Measurements from ENCODE around the gene LEPR.

The LEPR gene

GRCh38 chr1:65393928-65394327 is 26.5 kb upstream of the LEPR start:
- Histone ChIP-seq H3K27me3 (no peaks in the 10 kb centered on the region), H3K27ac (no peak overlapping the region), H3K36me3 (no peaks in the 10 kb centered on the region), H3K4me1 (ENCODE audit: control insufficient read depth in 1 of 2, insufficient read depth in 1 of 2, low read depth in 1 of 2, low read length in 1 of 2) (no peaks in the 10 kb centered on the region), H3K9me3 (no peaks in the 10 kb centered on the region), H3K4me3 (ENCODE audit: low read depth in 1 of 2, low read length in 1 of 2) (no peak overlapping the region)
- no peak for TF ChIP-seq CTCF (IDR thresholded peaks at IDR 0.05)

- H3K4me1 ChIP-seq (ENCODE audit: control insufficient read depth in 1 of 2, insufficient read depth in 1 of 2, low read depth in 1 of 2, low read length in 1 of 2) = no peaks in the 10 kb centered on the region
- no peak for TF ChIP-seq CTCF (IDR thresholded peaks at IDR 0.05)
- no peak overlapping the region for H3K27ac ChIP-seq
Measured at GRCh38 chr1:65395887-65396612, 24.4 kb upstream of the LEPR start.

GRCh38 chr1:65398083-65398482 is 22.4 kb upstream of the LEPR start:
- H3K9me3 ChIP-seq = no peaks in the 10 kb centered on the region
- H3K4me1 ChIP-seq (ENCODE audit: control insufficient read depth in 1 of 2, insufficient read depth in 1 of 2, low read depth in 1 of 2, low read length in 1 of 2) = no peaks in the 10 kb centered on the region
- TF ChIP-seq CTCF (IDR thresholded peaks at IDR 0.05) = no peak

More at GRCh38 chr1:65395887-65396612, 24.4 kb upstream of the LEPR start:
- no peaks in the 10 kb centered on the region for H3K27me3 ChIP-seq
- no peaks in the 10 kb centered on the region for H3K9me3 ChIP-seq
- no peak overlapping the region for H3K4me3 ChIP-seq (ENCODE audit: low read depth in 1 of 2, low read length in 1 of 2)
- H3K36me3 ChIP-seq = no peaks in the 10 kb centered on the region

GRCh38 chr1:65399003-65399402 is 21.5 kb upstream of the LEPR start:
- Histone ChIP-seq H3K36me3 (no peaks in the 10 kb centered on the region), H3K27ac (no peak overlapping the region), H3K4me3 (ENCODE audit: low read depth in 1 of 2, low read length in 1 of 2) (no peak overlapping the region), H3K27me3 (no peaks in the 10 kb centered on the region), H3K4me1 (ENCODE audit: control insufficient read depth in 1 of 2, insufficient read depth in 1 of 2, low read depth in 1 of 2, low read length in 1 of 2) (no peaks in the 10 kb centered on the region), H3K9me3 (no peaks in the 10 kb centered on the region)
- no peak for TF ChIP-seq CTCF (IDR thresholded peaks at IDR 0.05)

More at GRCh38 chr1:65398083-65398482, 22.4 kb upstream of the LEPR start:
- Histone ChIP-seq H3K27me3 (no peaks in the 10 kb centered on the region), H3K4me3 (ENCODE audit: low read depth in 1 of 2, low read length in 1 of 2) (no peak overlapping the region), H3K36me3 (no peaks in the 10 kb centered on the region), H3K27ac (no peak overlapping the region)

- H3K27ac ChIP-seq = no peak overlapping the region
- no peaks in the 10 kb centered on the region for H3K27me3 ChIP-seq
- H3K4me1 ChIP-seq (ENCODE audit: control insufficient read depth in 1 of 2, insufficient read depth in 1 of 2, low read depth in 1 of 2, low read length in 1 of 2) = no peaks in the 10 kb centered on the region
- no peak for TF ChIP-seq CTCF (IDR thresholded peaks at IDR 0.05)
- no peaks in the 10 kb centered on the region for H3K36me3 ChIP-seq
- H3K9me3 ChIP-seq = no peaks in the 10 kb centered on the region
- no peak overlapping the region for H3K4me3 ChIP-seq (ENCODE audit: low read depth in 1 of 2, low read length in 1 of 2)
Measured at GRCh38 chr1:65401612-65402011, 18.9 kb upstream of the LEPR start.

Data from neutrophil (primary cell).